GM11168 (cell line): ENCODE results near the gene SLC41A2.
"Not testable (repeated sequence)": the region's sequence is repeated elsewhere in the genome, so short reads cannot be mapped to it uniquely, and the experiment has no call there.

Source experiments
- in situ Hi-C: fragments of 300-500 bp; cut with MboI; formaldehyde crosslinking; loops from one replicate; pipeline ENCODE4 v1.12.0; 2022; ENCODE audit warnings: low sequenced_read_pairs; ENCODE audit not compliant: unreplicated experiment

The SLC41A2 gene, protein sequence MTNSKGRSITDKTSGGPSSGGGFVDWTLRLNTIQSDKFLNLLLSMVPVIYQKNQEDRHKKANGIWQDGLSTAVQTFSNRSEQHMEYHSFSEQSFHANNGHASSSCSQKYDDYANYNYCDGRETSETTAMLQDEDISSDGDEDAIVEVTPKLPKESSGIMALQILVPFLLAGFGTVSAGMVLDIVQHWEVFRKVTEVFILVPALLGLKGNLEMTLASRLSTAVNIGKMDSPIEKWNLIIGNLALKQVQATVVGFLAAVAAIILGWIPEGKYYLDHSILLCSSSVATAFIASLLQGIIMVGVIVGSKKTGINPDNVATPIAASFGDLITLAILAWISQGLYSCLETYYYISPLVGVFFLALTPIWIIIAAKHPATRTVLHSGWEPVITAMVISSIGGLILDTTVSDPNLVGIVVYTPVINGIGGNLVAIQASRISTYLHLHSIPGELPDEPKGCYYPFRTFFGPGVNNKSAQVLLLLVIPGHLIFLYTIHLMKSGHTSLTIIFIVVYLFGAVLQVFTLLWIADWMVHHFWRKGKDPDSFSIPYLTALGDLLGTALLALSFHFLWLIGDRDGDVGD

DNA sequence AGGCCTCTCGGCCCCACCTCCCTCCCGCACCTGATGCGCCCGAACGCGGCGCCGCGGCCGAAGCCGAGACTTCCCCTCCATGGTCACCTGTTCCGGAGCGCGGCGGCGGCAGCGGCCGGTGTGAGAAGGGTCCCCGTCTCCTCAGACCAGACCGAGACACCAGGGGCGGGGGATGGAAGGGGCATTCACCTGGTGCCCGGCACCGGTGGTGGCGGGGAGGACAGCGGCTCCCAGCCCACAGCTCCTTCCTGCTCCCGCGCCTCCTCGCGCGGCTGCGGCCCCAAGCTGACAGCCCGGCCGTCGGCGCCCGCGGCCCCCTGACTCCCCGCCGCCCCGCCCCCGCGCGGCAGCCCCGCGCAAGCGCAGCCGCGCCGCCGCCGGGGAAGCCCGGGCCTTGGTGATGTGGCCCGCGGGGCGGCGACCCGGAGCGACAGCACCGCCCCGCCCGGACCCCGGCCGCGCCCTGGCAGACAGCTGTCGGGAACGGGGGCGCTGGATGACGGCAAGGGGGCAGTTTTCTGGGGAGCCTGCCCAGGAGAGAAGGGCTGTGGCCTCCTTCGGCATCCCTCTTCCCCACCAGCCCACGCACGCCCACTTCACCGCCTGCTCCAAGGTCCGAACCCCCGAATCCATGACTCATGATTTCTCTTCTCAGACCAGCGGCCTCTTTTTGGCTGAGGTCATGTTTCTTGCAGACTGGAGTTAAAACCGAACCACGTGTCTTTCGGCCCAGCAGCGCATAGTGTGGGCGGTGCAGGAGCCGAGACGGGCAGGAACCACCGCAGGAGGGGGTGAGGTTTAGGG is at the start of gene SLC41A2:
TSS of gene SLC41A2 (minus strand) at position 290 of the 804 bp plus-strand sequence. CDS start 29,763 bp downstream, outside the sequence.
- in situ Hi-C loops, result no loop called here

DNA sequence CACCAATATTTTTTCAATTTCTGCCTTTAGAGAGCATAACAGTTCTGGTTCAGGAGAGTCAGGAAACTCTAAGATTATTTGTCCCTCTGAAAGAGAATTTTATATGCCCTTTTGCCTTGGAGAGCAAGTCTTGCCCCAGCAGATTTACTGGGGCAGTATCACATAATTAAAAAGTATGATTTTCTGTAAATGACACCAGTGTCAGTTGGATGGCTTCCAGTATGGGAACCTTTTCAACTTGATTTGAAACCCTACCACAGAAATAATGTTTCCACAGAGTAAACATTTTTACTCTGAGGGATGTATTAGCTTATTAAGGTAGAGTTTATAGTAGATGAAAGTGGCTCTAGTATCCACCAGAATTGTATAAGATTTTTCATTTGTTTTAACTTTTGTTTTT is 43.4 kb upstream of the SLC41A2 start:
- in situ Hi-C loops, result no loop called here

GRCh38 chr12:104999347-104999685 is 41.2 kb upstream of the SLC41A2 start:
- in situ Hi-C loops, result no loop called here

DNA sequence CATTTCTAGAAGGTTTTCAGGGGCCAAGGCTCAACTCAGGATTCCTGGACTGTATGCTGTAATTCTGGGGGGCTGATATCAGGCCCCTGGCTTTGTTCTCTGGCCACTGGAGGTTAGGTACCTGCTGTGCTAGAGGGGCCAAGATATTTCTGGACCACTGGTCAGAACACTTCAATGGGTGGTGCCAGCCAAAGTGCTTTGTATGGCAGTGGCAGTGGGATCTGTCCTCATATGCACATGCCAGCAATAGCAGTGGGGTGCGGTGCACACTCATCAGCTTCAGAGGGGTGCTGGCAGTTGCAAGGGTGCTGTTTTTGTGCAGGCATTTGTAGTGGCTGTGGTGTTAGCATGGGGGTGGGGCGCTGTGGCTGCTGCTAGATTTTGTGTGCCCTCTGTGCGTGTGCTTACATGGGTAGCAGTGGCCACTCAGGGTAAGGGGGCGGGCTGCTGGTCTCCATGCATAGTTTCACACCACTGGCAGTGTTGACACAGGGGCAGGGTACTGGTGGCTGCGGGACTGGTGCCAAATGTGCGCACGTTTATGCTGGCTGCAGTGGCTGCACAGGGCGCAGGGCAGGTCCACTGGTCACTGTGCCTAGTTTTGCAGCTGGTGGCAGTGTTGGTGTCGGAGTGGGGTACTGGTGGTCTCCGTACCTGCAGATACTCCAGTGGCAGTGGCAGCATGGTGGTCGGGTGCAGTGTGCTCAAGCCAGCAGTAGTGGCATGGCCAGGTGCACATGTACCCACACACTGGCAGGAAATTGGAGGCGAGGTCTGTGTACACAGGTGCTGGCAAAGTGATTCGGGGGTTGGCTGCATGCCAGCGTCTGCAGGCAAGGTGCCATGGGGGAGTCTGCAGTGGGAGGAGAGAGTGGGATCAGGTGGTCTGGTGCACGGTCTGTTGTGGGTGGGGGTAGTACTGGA is 40.6 kb upstream of the SLC41A2 start:
- in situ Hi-C loops, result no loop called here

GRCh38 chr12:104997541-104997940 is 39.5 kb upstream of the SLC41A2 start:
- in situ Hi-C loops, result no loop called here

- in situ Hi-C loops, result no loop called here
Observed at GRCh38 chr12:104994336-104994735, 36.2 kb upstream of the SLC41A2 start.

GRCh38 chr12:104991565-104992128 is 33.6 kb upstream of the SLC41A2 start:
- in situ Hi-C loops, result no loop called here

GRCh38 chr12:104990950-104991349 is 32.9 kb upstream of the SLC41A2 start:
- in situ Hi-C loops, result no loop called here

- in situ Hi-C loops, result no loop called here
Observed at GRCh38 chr12:104986022-104986941, 28.2 kb upstream of the SLC41A2 start, which contains the start of gene NOPCHAP1. TSS of gene NOPCHAP1 (plus strand) at chr12:104986316. CDS start at chr12:104986353, 37 bp downstream.

DNA sequence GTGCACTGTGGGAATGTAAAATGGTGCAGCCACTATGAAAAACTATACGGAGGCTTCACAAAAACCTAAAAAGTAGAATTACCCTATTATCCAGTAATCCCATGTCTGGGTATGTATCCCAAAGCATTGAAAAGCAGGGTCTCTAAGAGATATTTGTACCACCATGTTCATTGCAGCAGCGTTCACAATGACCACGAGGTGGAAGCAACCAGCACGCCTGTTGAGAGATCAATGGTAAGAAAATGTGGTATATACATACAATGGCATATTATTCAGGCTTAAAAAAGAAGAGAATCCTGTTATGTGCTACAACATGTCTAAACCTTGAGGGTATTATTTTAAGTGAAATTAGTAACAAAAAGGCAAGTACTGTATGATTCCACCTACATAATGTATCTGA is 27.1 kb upstream of the SLC41A2 start:
- in situ Hi-C loops, result no loop called here

- in situ Hi-C loops, result not testable (repeated sequence)
Observed at GRCh38 chr12:104977688-104978087, 19.6 kb upstream of the SLC41A2 start.

DNA sequence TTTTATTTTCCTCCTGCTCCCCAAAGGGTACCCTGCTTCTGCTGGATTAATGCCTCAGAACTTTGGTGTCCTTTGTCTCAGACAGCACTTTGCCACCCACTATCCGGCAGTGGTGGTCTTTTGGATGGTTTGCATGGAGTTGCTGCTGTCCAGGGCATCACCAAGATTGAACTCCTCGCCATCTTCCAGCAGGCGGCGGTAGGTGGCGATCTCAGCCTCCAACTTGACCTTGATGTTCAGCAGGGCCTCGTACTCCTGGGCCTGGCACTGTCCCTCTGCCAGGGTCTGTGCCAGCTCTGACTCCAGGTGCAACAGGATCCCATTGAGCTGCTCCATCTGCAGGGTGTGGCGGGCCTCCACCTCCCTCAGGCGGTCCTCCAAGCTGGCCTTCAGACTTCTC is 18.6 kb upstream of the SLC41A2 start:
- in situ Hi-C loops, result no loop called here

GRCh38 chr12:104975587-104976343 is 17.7 kb upstream of the SLC41A2 start:
- in situ Hi-C loops, result no loop called here

DNA sequence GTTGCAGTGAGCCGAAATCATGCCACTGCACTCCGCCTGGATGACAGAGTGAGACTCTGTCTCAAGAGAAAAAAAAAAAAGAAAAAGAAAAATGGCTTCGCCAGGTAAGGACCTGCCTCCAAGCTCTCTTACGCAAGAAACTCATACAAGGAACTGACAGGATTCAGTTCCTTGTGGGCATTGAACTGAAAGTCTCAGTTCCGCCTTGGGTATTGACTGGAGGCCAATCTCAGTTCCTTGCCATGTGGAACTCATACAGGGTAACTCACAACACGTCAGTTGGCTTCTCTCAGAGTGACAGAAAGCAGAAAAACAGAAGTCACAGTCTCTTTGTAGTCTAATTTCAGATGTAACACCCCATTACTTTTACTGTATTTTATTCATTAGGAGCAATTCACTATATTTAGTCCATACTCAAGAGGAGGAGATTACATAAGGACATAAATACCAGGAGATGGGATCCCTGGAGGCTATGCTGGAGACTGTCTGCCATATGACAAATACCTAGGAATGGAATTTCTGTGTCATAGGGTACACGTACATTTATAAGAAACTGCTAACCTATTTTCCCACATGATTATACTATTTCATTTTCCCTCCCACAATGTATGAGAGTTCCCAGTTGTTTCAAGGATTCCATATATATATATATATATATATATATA is 16.7 kb upstream of the SLC41A2 start:
- in situ Hi-C loops, result no loop called here

GRCh38 chr12:104973250-104973649 is 15.2 kb upstream of the SLC41A2 start:
- in situ Hi-C loops, result no loop called here

DNA sequence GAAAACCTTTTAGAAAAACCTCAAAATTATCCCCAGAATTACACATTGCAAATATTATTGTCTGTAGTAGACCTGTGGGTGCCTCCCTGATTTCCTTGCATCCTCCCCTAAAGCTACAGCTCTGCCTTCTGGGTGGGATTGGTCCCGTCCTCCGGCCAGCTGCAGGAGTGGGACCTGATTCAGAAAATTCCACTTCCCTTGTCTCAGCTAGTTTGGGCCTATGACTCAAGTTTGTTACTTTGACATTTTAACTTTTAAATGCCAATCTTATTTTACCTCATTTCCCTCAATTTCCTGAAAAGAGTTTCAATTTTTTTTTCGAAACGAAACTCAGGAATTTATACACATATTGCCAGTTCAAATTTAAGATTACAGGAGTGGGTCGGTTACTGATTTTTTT is 13.2 kb upstream of the SLC41A2 start:
- in situ Hi-C loops, result no loop called here

GRCh38 chr12:104969343-104969742 is 11.3 kb upstream of the SLC41A2 start:
- in situ Hi-C loops, result no loop called here
